ENCODE results near the gene MPLKIP. TPM values are rescaled to one million over a fixed set of nuclear protein-coding genes. Genes with fewer than 3 reads are reported as not detected.

Gene MPLKIP
- total and polyA plus RNA-seq, 10 of the 15 experiments (the other 5 are each of a cell fraction or from before 2014, with no cell fraction given): 4.6 to 78.8 (median 37.2) TPM

- Histone ChIP-seq H3K27me3 (replicated peaks in 1 of 2; ENCODE audit: control insufficient read depth in 2 of 2, insufficient read depth in 2 of 2, low read length in 1 of 2) (no peaks in the 10 kb centered on the region), H3K9me3 (replicated peaks; ENCODE audit: control insufficient read depth, insufficient read depth, low read length) (no peaks in the 10 kb centered on the region), H3K36me3 (ENCODE audit: control insufficient read depth in 2 of 2, insufficient read depth in 2 of 2, low read length in 1 of 2) (peaks cover 1 to 9% of the 10 kb centered on the region in 2 experiments; a peak in 3 of 4 replicates), H3K79me2 (ENCODE audit: control insufficient read depth, insufficient read depth, low read length) (no peaks in the 10 kb centered on the region), H2AFZ (ENCODE audit: control insufficient read depth, low read depth, low read length) (no peak overlapping the region), H3K27ac (ENCODE audit: control insufficient read depth, insufficient read depth) (no peak overlapping the region), H3K4me2 (ENCODE audit: control insufficient read depth, insufficient read depth) (no peak overlapping the region), H4K20me1 (ENCODE audit: control insufficient read depth, insufficient read depth) (no peaks in the 10 kb centered on the region), H3K4me1 (ENCODE audit: control insufficient read depth, insufficient read depth, low read length) (no peaks in the 10 kb centered on the region), H3K4me3 (no peak overlapping the region), H3K9ac (ENCODE audit: control insufficient read depth, insufficient read depth, low read length) (no peak overlapping the region)
- POLR2A ChIA-PET: no interaction called here
- intact Hi-C loops (cut with micrococcal nuclease; ENCODE audit: unreplicated experiment): no loop called here
- 98% methylated on average over 2 of the region's 2 CpGs for WGBS (ENCODE audit: insufficient coverage, insufficient replicate concordance, low lambda C conversion rate, missing lambda C conversion rate)
- ATAC-seq (no peak), DNase-seq (ENCODE audit: low read depth, low spot score) (no peak), FAIRE-seq (no peak)
- in situ Hi-C loops (cut with MboI): no loop called here
- RAD21 ChIA-PET (ENCODE audit: unreplicated experiment): interaction anchor here (0.6 kb wide), 1 partner anchor 11 kb away, joined by 3 read pairs; no protein-coding TSS in a partner anchor
- CTCF ChIA-PET: interaction anchor here (1.3 kb wide), 1 partner anchor 201 kb away, joined by 4 read pairs; no protein-coding TSS in a partner anchor
- SMC1A ChIA-PET (ENCODE audit: uncharacterized antibody, unreplicated experiment): interaction anchor here (0.6 kb wide), 1 partner anchor 141 kb away, joined by 3 read pairs; no protein-coding TSS in a partner anchor
- no TSS peak for BruUV-seq (replicated peaks)
- TF ChIP-seq SUPT20H (IDR thresholded peaks at IDR 0.05; ENCODE audit: borderline replicate concordance, control insufficient read depth, low read depth, low read length) (no peak), NBN (IDR thresholded peaks at IDR 0.05) (no peak), PRDM15 (CRISPR knock-in tag; IDR thresholded peaks at IDR 0.05) (no peak), NRF1 (conservative IDR thresholded peaks at IDR 0.05; ENCODE audit: low read depth, low read length) (no peak), CREM (IDR thresholded peaks at IDR 0.05; ENCODE audit: low read depth) (no peak), GABPA (IDR thresholded peaks at IDR 0.05; ENCODE audit: low read depth) (no peak), TCF3 (IDR thresholded peaks at IDR 0.05; ENCODE audit: borderline replicate concordance, insufficient read depth, low read depth, low read length) (no peak), WRNIP1 (IDR thresholded peaks at IDR 0.05; ENCODE audit: borderline replicate concordance, low read depth, low read length) (no peak), SMARCA5 (IDR thresholded peaks at IDR 0.05) (no peak), IRF3 (IDR thresholded peaks at IDR 0.05) (no peak), E4F1 (IDR thresholded peaks at IDR 0.05; ENCODE audit: borderline replicate concordance, partially characterized antibody) (no peak), NR2F1 (conservative IDR thresholded peaks at IDR 0.05) (no peak), CREB1 (IDR thresholded peaks at IDR 0.05; ENCODE audit: low read depth) (no peak), ZZZ3 (IDR thresholded peaks at IDR 0.05; ENCODE audit: control insufficient read depth, insufficient read length, low read depth) (no peak)
These were observed 36.7 kb downstream of the MPLKIP start for GRCh38 chr7:40097728-40098127.

All from GM12878 (cell line).